Breast epithelium (tissue), 3 donors: ENCODE results near the gene IGF2.

Experiments
- POLR2A ChIP-seq: fragments of 450-650 bp; IDR thresholded peaks from one replicate; pipeline ENCODE4 v1.6.1; 2016; ENCODE audit warnings: antibody characterized with exemption, mild to moderate bottlenecking, moderate library complexity
- POLR2AphosphoS5 ChIP-seq, 3 donors: sonication (generic); formaldehyde crosslinking; IDR thresholded peaks; one replicate each; pipeline ENCODE4 v1.6.1; 2017; ENCODE audit warnings: antibody characterized with exemption in 3 of 3
- TF ChIP-seq, protein P1 (sequence below), 3 donors: fragments of 450-650 bp; IDR thresholded peaks; one replicate each; pipeline ENCODE4 v1.5.1; 2016 to 2017; ENCODE audit warnings: antibody characterized with exemption in 3 of 3, mild to moderate bottlenecking in 3 of 3, moderate library complexity in 3 of 3

- TF ChIP-seq, protein P1, sequence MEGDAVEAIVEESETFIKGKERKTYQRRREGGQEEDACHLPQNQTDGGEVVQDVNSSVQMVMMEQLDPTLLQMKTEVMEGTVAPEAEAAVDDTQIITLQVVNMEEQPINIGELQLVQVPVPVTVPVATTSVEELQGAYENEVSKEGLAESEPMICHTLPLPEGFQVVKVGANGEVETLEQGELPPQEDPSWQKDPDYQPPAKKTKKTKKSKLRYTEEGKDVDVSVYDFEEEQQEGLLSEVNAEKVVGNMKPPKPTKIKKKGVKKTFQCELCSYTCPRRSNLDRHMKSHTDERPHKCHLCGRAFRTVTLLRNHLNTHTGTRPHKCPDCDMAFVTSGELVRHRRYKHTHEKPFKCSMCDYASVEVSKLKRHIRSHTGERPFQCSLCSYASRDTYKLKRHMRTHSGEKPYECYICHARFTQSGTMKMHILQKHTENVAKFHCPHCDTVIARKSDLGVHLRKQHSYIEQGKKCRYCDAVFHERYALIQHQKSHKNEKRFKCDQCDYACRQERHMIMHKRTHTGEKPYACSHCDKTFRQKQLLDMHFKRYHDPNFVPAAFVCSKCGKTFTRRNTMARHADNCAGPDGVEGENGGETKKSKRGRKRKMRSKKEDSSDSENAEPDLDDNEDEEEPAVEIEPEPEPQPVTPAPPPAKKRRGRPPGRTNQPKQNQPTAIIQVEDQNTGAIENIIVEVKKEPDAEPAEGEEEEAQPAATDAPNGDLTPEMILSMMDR (IDR thresholded peaks at IDR 0.05): no peak
- TF ChIP-seq POLR2A: no peak
- TF ChIP-seq POLR2AphosphoS5 (IDR thresholded peaks at IDR 0.05): no peak
Observed at GRCh38 chr11:2086239-2087040, 52.7 kb downstream of the IGF2 start.
